Measurements from ENCODE around the gene CYP17A1.

GRCh38 chr10:102815790-102816549, 21.2 kb downstream of the CYP17A1 start:
- TF ChIP-seq CTCF (IDR thresholded peaks at IDR 0.05) = no peak
- peak in 1 of 2 donors; percentile 14 for TF ChIP-seq POLR2A (IDR thresholded peaks at IDR 0.05)
